GM12878 (cell line): ENCODE results near the gene ENDOU. TPM values are rescaled to one million over a fixed set of nuclear protein-coding genes. Genes with fewer than 3 reads are reported as not detected.

Experiments
- ATAC-seq: fragments of 200-7000 bp; cut with Tn5 transposase; 3 replicates; pipeline ENCODE4 v1.9.1; 2020; ENCODE audit warnings: mild to moderate bottlenecking, moderate library complexity
- BruUV-seq: library from RNA; stranded (reverse); fragments of 400-500 nt; replicated peaks from 2 replicates; lab custom pipeline; 2021; lab: Mats Ljungman, UMichigan
- CTCF ChIA-PET: fragments of 300-600 bp; sonication (Branson Sonifier 250); formaldehyde crosslinking; extraction: SDS; loops from one replicate; lab custom pipeline; 2021; ENCODE audit warnings: inconsistent platforms; lab: Yijun Ruan, JAX
- POLR2A ChIA-PET: fragments of 350-600 bp; formaldehyde crosslinking; extraction: SDS; loops from one replicate; lab custom pipeline; 2021; ENCODE audit warnings: inconsistent platforms; lab: Charles Lee
- RAD21 ChIA-PET: fragments of 300-600 bp; sonication (Branson Sonifier 250); formaldehyde crosslinking; loops from one replicate; lab custom pipeline; 2023; ENCODE audit warnings: antibody characterized with exemption; ENCODE audit not compliant: unreplicated experiment; lab: Charles Lee
- SMC1A ChIA-PET: fragments of 300-600 bp; sonication (Branson Sonifier 250); formaldehyde crosslinking; loops from one replicate; lab custom pipeline; 2023; ENCODE audit not compliant: unreplicated experiment, uncharacterized antibody; lab: Charles Lee
- DNase-seq: peaks from one replicate; pipeline ENCODE4 v3.0.0-alpha.2; 2011; ENCODE audit warnings: low read depth, low spot score
- FAIRE-seq: peaks from 3 replicates; lab custom pipeline; 2011; peaks lifted over from hg19 to GRCh38; lab: Jason Lieb, UNC
- H2AFZ ChIP-seq: 2 replicates; pipeline ENCODE4 v1.6.0; 2011; ENCODE audit warnings: low read depth, low read length, control low read depth; ENCODE audit not compliant: control insufficient read depth
- H3K27ac ChIP-seq: 2 replicates; pipeline ENCODE4 v1.5.1; 2011; ENCODE audit warnings: control low read depth; ENCODE audit not compliant: control insufficient read depth, insufficient read depth
- H3K27me3 ChIP-seq, 2 experiments: replicated peaks in 1 of 2; 2 replicates each; pipeline versions ENCODE4 v1.6.0 to v1.6.1; 2011; ENCODE audit warnings: low read length in 1 of 2; ENCODE audit not compliant: control insufficient read depth in 2 of 2, insufficient read depth in 2 of 2
- H3K36me3 ChIP-seq, 2 experiments: 2 replicates each; pipeline ENCODE4 v1.5.1; 2011; ENCODE audit warnings: low read length in 1 of 2; ENCODE audit not compliant: control insufficient read depth in 2 of 2, insufficient read depth in 2 of 2
- H3K4me1 ChIP-seq: 2 replicates; pipeline ENCODE4 v1.6.1; 2011; ENCODE audit warnings: mild to moderate bottlenecking, low read length, moderate library complexity, mixed read lengths; ENCODE audit not compliant: control insufficient read depth, insufficient read depth
- H3K4me2 ChIP-seq: 2 replicates; pipeline ENCODE4 v1.6.0; 2011; ENCODE audit warnings: control low read depth; ENCODE audit not compliant: control insufficient read depth, insufficient read depth
- H3K4me3 ChIP-seq: fragments of 200-600 bp; sonication (generic); 2 replicates; pipeline ENCODE4 v1.5.1; 2016
- H3K79me2 ChIP-seq: 2 replicates; pipeline ENCODE4 v1.6.0; 2011; ENCODE audit warnings: low read length; ENCODE audit not compliant: control insufficient read depth, insufficient read depth
- H3K9ac ChIP-seq: 2 replicates; pipeline ENCODE4 v1.8.0; 2011; ENCODE audit warnings: low read length, control low read depth, mixed read lengths; ENCODE audit not compliant: control insufficient read depth, insufficient read depth
- H3K9me3 ChIP-seq: replicated peaks from 3 replicates; pipeline ENCODE4 v1.5.1; 2011; ENCODE audit warnings: mild to moderate bottlenecking, low read length; ENCODE audit not compliant: control insufficient read depth, insufficient read depth
- H4K20me1 ChIP-seq: 2 replicates; pipeline ENCODE4 v1.6.0; 2011; ENCODE audit not compliant: control insufficient read depth, insufficient read depth
- CBX3 ChIP-seq: fragments of 200-600 bp; sonication (generic); IDR thresholded peaks from 2 replicates; pipeline ENCODE4 v1.6.1; 2016; ENCODE audit warnings: low read depth, borderline replicate concordance
- HCFC1 ChIP-seq: fragments of 150-350 bp; IDR thresholded peaks from 2 replicates; pipeline ENCODE4 v1.6.1; 2014; ENCODE audit warnings: low read length
- JUND ChIP-seq: IDR thresholded peaks from 2 replicates; pipeline ENCODE4 v1.6.1; 2012; ENCODE audit warnings: low read depth, mild to moderate bottlenecking, low read length, improper control_type of control experiment, moderate library complexity
- RB1 ChIP-seq: fragments of 450-650 bp; formaldehyde crosslinking; IDR thresholded peaks from 2 replicates; pipeline ENCODE4 v1.6.1; 2017; ENCODE audit warnings: mild to moderate bottlenecking, borderline replicate concordance
- SREBF1 ChIP-seq: IDR thresholded peaks from 2 replicates; pipeline ENCODE4 v1.6.1; 2012; ENCODE audit warnings: mild to moderate bottlenecking, low read length
- USF2 ChIP-seq: IDR thresholded peaks from 2 replicates; pipeline ENCODE4 v1.6.1; 2011; ENCODE audit warnings: low read depth, low read length, improper control_type of control experiment, borderline replicate concordance
- ZNF592 ChIP-seq: fragments of 450-650 bp; IDR thresholded peaks from 2 replicates; pipeline ENCODE4 v1.6.1; 2017; ENCODE audit warnings: mild to moderate bottlenecking, moderate library complexity
- WGBS: methylation state at CpG from one replicate; pipeline ENCODE4 v1.1.6; 2016; ENCODE audit warnings: low lambda C conversion rate; ENCODE audit not compliant: insufficient replicate concordance, insufficient coverage; ENCODE audit errors: missing lambda C conversion rate; 5-methylcytosine and 5-hydroxymethylcytosine counted together
- in situ Hi-C: fragments of 300-500 bp; cut with MboI; formaldehyde crosslinking; loops from 9 replicates; pipeline ENCODE4 v1.14.3; 2018; ENCODE audit warnings: mixed read lengths
- intact Hi-C: fragments of 100-400 bp; cut with micrococcal nuclease; formaldehyde crosslinking; loops from one replicate; pipeline ENCODE4 v1.14.2; 2022; ENCODE audit not compliant: unreplicated experiment
- polyA plus RNA-seq, 11 experiments: library from polyadenylated mRNA; depleted of rRNA in 4 of 11; unstranded in 6 of 11; stranded (reverse) in 5 of 11; fragments of >200 nt; fragmentation: Nextera tagmentation in 4 of 11; fragmentation: Illumina TruSeq in 1 of 11; extraction: Ambion mirVana in 4 of 11; extraction: Trizol in 1 of 11; gene quantifications; 1 replicate in 1 of 11; 2 replicates in 10 of 11; pipeline versions ENCODE4 v1.2.1 to v1.2.3, GENCODE V29; 2011 to 2016; ENCODE audit warnings: inconsistent platforms in 2 of 11, missing spikeins in 2 of 11, low read depth in 1 of 11
- total RNA-seq, 4 experiments: library from RNA; depleted of rRNA in 3 of 4; stranded (reverse); fragments of >200 nt in 3 of 4; fragmentation: Illumina TruSeq in 1 of 4; extraction: Trizol in 1 of 4; gene quantifications; 2 replicates each; pipeline versions ENCODE4 v1.2.1 to v1.2.3, GENCODE V29; 2013 to 2021

The ENDOU gene
- total and polyA plus RNA-seq, 10 of the 15 experiments (the other 5 are each of a cell fraction or from before 2014, with no cell fraction given), result 0.03 to 0.17 (median 0.10) TPM; not detected in 4

DNA sequence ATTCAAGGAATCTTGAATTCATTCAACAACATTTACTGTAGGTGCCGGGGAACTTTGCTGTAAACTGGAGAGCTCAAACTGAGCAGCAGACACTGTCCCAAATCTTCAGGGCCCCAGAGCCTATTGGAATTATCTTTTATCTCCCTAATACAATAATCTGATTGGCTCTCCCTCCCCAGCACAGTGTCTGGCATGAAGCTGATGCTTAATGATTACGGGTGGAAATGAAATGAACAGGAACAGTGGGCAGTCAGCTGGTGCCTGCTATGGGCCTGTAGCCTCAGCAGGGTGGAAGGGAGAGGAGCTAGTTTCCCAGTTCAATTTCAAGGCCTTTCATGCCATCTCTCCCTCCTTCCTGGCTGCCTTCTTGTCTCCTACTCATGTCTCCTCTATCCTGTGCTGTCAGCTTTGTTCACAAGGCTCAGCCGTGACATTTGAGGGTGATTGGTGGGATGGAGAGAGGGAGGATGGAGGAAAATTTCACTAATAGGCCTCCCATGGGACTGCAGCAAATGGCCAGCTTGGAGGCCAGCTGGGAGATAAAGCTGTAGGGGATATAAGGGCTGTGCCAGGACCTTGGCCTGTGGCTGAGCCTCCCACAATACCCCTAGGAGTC, 37.7 kb upstream of the ENDOU start:
- H3K27ac ChIP-seq, result no peak overlapping the region
- in situ Hi-C loops (no loop called here), intact Hi-C loops (no loop called here)
- WGBS, result 37% methylated on average over 3 of the region's 3 CpGs
- no peaks in the 10 kb centered on the region for H3K79me2 ChIP-seq
- H3K9ac ChIP-seq, result no peak overlapping the region
- ChIA-PET POLR2A (interaction anchor here (0.9 kb wide), 1 partner anchor 41 kb away, joined by 3 read pairs; no protein-coding TSS in a partner anchor), SMC1A (interaction anchor here (0.6 to 12.2 kb wide), 6 partner anchors 8 to 57 kb away, joined by 3 to 277 read pairs (median 4); partner anchors contain the start of gene RPAP3), RAD21 (interaction anchor here (1.2 to 12.6 kb wide), 4 partner anchors 20 to 75 kb away, joined by 3 to 237 read pairs (median 8); no protein-coding TSS in a partner anchor), CTCF (interaction anchor here (0.9 to 14.5 kb wide), 7 partner anchors 10 to 111 kb away, joined by 3 to 507 read pairs (median 3); partner anchors contain the start of gene SLC48A1)
- no peaks in the 10 kb centered on the region for H3K36me3 ChIP-seq
- no TSS peak for BruUV-seq
- TF ChIP-seq HCFC1 (no peak), CBX3 (no peak)
- no peak overlapping the region for H2AFZ ChIP-seq
- FAIRE-seq (no peak), DNase-seq (no peak), ATAC-seq (no peak)
- no peaks in the 10 kb centered on the region for H3K9me3 ChIP-seq
- no peaks in the 10 kb centered on the region for H3K27me3 ChIP-seq
- no peak overlapping the region for H3K4me2 ChIP-seq
- no peak overlapping the region for H3K4me3 ChIP-seq
- H3K4me1 ChIP-seq, result peaks cover 6% of the 10 kb centered on the region; the same call in 1 of the 2 replicates
- H4K20me1 ChIP-seq, result no peaks in the 10 kb centered on the region

DNA sequence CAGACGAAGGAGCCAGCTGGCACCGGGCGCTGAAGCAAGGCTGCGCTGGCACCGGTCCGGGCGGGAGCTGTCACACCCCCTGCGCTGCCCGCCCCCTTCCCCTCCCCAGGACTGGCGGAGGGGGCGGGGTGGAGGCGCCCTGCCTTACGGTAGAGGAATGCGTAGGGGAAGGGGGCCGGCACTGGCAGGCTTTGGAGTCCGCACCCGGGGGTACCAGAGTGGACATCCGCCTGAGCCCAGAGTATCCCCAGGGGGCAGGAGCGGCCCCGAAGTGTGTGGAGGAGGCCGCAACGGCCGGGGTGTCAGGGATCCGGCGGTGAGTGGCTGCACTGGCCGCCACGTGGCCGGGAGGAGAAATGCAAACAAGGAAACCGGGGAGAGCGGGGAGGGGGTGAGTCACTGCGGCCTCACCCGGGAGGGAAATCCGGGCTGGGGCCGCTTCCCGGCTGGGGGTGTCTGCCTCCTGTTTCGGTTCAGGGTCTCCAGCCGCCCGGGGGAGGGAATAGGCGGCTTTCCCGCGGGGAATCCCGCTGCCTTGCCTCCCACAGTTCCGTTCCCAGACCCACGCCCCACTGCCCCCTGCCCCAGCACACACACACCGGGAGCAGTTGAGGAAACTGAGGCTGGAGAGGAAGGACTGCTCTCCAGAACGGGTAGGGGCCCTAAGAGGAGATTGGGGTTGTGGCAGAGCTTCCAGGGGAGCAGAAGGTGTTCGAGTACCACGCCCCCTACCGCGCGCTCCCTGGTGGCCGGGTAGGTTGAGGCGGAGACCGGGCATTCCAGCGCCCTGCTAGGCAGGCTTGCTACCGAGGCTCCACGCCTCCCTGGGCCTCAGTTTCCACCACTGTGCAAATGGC, 33.8 kb upstream of the ENDOU start, which contains the start of gene RAPGEF3:
Gene RAPGEF3, minus strand, starts transcription at position 47 of the 857 bp plus-strand sequence. CDS start 324 bp downstream, outside the sequence.
- DNase-seq, result no peak
- CTCF ChIA-PET, result interaction anchor here (0.7 to 14.5 kb wide), 14 partner anchors 10 to 107 kb away, joined by 3 to 507 read pairs (median 8); partner anchors contain the start of genes ENDOU, RPAP3 and SLC48A1
- H3K36me3 ChIP-seq, result no peaks in the 10 kb centered on the region
- no TSS peak for BruUV-seq
- H3K4me3 ChIP-seq, result peak within 1 kb of the TSS; percentile 66
- RAD21 ChIA-PET, result interaction anchor here (1.3 to 12.6 kb wide), 5 partner anchors 10 to 126 kb away, joined by 3 to 237 read pairs (median 10); partner anchors contain the start of genes RPAP3 and SLC48A1
- SMC1A ChIA-PET, result interaction anchor here (0.9 to 12.2 kb wide), 6 partner anchors 9 to 80 kb away, joined by 3 to 277 read pairs (median 8); no protein-coding TSS in a partner anchor
- no peaks in the 10 kb centered on the region for H3K27me3 ChIP-seq
- POLR2A ChIA-PET, result interaction anchor here (1.2 to 1.4 kb wide), 2 partner anchors 16 to 18 kb away, joined by 4 to 6 read pairs; no protein-coding TSS in a partner anchor
- 2% methylated on average over 43 of the region's 57 CpGs for WGBS
- intact Hi-C loops, result no loop called here
- H3K9ac ChIP-seq, result peak within 1 kb of the TSS; percentile 51; the same call in 1 of the 2 replicates
- FAIRE-seq, result no peak
- peak; percentile 68 for ATAC-seq
- peak within 1 kb of the TSS; percentile 88 for H2AFZ ChIP-seq
- peaks cover 37% of the 10 kb centered on the region for H3K4me1 ChIP-seq
- H4K20me1 ChIP-seq, result no peaks in the 10 kb centered on the region
- peak within 1 kb of the TSS; percentile 97 for H3K4me2 ChIP-seq
- no peak within 1 kb of the TSS for H3K27ac ChIP-seq
- in situ Hi-C loops, result no loop called here
- H3K79me2 ChIP-seq, result no peaks in the 10 kb centered on the region
- H3K9me3 ChIP-seq, result no peaks in the 10 kb centered on the region
- TF ChIP-seq ZNF592, result no peak
- TF ChIP-seq JUND, result no peak
- TF ChIP-seq RB1, result peak; percentile 41; the same call in 1 of the 2 replicates
- TF ChIP-seq SREBF1, result no peak
- TF ChIP-seq USF2, result peak; percentile 25
